Activated CD8-positive, alpha-beta memory T cell treated with anti-CD3 and anti-CD28 coated beads for 4 hours (primary cell): ENCODE results near the gene IGIP.
A peak's percentile ranks its signal among the peaks of the same experiment; 100 is the strongest.

Experiments used
- DNase-seq, 2 donors: peaks; one replicate each; pipeline ENCODE4 v3.0.0-alpha.2; 2020; ENCODE audit warnings: low read depth in 2 of 2

IGIP gene

GRCh38 chr5:140165101-140165922, 39.6 kb downstream of the IGIP start:
- no peak for DNase-seq

- no peak for DNase-seq
Observed at GRCh38 chr5:140165923-140166270, 40.2 kb downstream of the IGIP start.

- no peak for DNase-seq
Observed at GRCh38 chr5:140166911-140167310, 41.2 kb downstream of the IGIP start.

GRCh38 chr5:140168371-140168770, 42.6 kb downstream of the IGIP start:
- no peak for DNase-seq

GRCh38 chr5:140169410-140169809, 43.7 kb downstream of the IGIP start:
- no peak for DNase-seq

- DNase-seq = no peak
Observed at GRCh38 chr5:140172483-140172882, 46.7 kb downstream of the IGIP start.

GRCh38 chr5:140174014-140174413, 48.3 kb downstream of the IGIP start:
- DNase-seq = no peak

- DNase-seq = peak; percentile 85 to 87
Observed at GRCh38 chr5:140174465-140175366, 49.0 kb downstream of the IGIP start, which contains the start of gene CYSTM1. TSS of gene CYSTM1 (plus strand) at chr5:140175188. CDS start at chr5:140194466, 19,278 bp downstream.

- peak; percentile 16 to 28 for DNase-seq
Observed at GRCh38 chr5:140175367-140176030, 49.8 kb downstream of the IGIP start.

- no peak for DNase-seq
Observed at GRCh38 chr5:140176031-140176387, 50.3 kb downstream of the IGIP start.

GRCh38 chr5:140178086-140178410, 52.3 kb downstream of the IGIP start:
- no peak for DNase-seq

- no peak for DNase-seq
Observed at GRCh38 chr5:140178482-140179116, 52.9 kb downstream of the IGIP start.
